DLD1 (cell line): ENCODE results near the gene ACY1.

Source experiments
- in situ Hi-C: cut with HindIII; loops from 2 replicates; pipeline ENCODE4 v1.10.0; 2017; ENCODE audit warnings: low sequenced_read_pairs

ACY1 gene

GRCh38 chr3:51980253-51980652 lies 3.1 kb upstream of the ACY1 start:
- in situ Hi-C loops = no loop called here

GRCh38 chr3:51982352-51982837 lies 940 bp upstream of the ACY1 start:
- in situ Hi-C loops = no loop called here

- in situ Hi-C loops = no loop called here
Observed at GRCh38 chr3:51983578-51984268, 388 bp downstream of the ACY1 start.

DNA sequence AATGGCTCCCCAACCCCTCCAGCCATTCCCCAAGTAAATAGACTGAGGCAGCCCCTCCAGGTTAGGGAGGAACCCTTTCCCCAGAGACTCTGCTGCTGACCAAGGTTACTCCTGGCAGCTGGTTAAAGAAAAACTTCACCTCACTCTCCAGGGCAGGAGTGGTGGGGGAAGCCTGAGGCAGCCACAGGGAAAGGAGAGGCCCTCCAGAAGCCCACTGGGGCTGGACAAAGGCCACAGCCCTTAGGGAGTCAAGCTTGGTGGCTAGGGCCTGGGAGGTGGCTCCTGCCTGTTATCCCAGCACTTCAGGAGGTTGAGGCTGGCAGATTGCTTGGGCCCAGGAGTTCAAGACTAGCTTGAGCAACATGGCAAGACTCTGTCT lies 923 bp downstream of the ACY1 start:
- in situ Hi-C loops = no loop called here

DNA sequence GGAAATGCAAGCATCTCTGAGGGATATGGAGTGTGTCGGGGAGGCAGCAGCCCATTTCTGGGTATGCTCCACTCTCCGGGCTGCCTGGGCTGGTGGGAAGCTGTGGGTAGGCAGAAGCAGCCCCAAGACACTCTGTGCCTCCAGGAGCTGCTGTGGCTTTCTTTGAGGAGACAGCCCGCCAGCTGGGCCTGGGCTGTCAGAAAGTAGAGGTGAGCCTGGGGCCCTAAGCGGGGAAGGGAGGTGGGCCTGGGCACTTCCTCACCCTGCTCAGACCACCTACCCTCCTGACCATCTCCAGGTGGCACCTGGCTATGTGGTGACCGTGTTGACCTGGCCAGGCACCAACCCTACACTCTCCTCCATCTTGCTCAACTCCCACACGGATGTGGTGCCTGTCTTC lies 1.7 kb downstream of the ACY1 start:
- in situ Hi-C loops = no loop called here

GRCh38 chr3:51986010-51986947 lies 2.9 kb downstream of the ACY1 start:
- in situ Hi-C loops = no loop called here

GRCh38 chr3:51987568-51987967 lies 4.2 kb downstream of the ACY1 start:
- in situ Hi-C loops = no loop called here

GRCh38 chr3:51988286-51989146 lies 5.2 kb downstream of the ACY1 start:
- in situ Hi-C loops = no loop called here

GRCh38 chr3:51990501-51990971 lies 7.2 kb downstream of the ACY1 start:
- in situ Hi-C loops = loop anchor here (5.0 to 10.0 kb wide), 2 partner anchors 114 to 157 kb away; no protein-coding TSS in a partner anchor

DNA sequence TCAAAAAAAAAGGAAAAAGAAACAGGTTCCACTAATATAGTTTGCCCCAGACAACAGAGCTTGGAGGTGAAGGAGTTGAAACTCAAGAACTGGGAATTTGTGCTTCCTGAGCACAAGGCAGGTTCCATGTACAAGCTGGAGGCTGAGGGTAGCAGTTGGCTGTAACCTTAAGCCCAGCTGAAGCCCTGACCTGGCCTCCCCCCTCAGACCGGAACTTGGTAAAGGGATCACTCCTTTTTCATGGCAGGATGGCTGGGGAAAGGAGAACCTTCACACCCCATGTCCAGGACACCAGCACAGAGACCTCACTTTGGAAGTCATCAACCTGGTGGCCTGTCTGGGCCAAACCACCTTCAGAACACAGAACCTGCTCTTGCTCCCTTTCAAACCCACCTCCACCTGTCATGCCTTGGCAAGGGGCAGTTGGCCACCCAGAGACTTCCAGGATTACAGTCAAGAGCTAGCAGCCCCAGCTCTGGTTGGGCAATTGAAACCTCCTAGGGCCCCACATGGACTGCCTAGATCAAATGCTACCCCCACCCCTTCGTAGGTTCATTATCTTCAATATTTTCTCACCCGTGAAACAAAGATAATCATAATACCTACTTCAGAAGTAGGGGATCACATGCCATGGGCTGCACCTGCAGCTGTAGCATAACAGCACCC lies 8.8 kb downstream of the ACY1 start:
- in situ Hi-C loops = loop anchor here (5.0 to 10.0 kb wide), 2 partner anchors 113 to 155 kb away; no protein-coding TSS in a partner anchor

DNA sequence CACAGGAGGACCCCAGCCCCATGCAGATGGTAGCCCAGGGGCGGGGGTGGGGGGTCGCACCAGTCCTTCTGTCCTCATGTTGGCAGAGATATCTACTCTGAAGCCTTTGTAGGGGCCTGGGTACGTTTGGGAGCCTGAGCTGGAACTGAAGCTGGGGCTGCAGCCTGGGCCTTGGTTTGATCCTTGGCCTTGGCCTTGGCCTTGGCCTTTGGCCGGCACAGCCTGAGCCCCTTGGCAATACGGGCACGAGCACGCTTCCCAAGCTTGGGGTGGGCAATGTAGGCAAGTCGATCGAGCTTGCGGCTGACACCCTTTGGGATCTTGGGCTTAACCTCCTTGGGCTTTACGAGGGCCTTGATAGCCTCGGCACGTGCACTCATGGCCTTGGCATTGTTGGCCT lies 10.3 kb downstream of the ACY1 start:
- in situ Hi-C loops = loop anchor here (5.0 to 10.0 kb wide), 2 partner anchors 111 to 154 kb away; no protein-coding TSS in a partner anchor

DNA sequence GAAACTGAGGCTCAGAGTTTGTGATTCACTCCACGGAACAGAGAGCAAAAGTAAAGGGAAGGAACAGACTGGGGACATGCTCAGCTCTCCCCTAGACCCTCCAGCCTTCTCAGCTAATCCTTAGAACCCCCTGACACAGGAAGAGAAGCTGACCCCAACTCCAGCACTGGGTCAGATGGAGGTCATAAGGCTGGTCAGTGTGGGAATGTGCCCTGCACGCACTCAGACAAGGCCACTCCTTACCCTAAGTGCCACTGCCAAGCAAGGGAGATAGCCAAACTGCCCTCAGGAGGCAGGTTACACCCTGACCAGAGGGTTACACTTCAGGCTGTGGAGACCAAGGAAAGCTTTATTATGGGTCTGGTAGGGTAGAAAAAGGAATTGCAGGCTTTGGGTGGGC lies 11.2 kb downstream of the ACY1 start:
- in situ Hi-C loops = loop anchor here (5.0 to 10.0 kb wide), 2 partner anchors 110 to 153 kb away; no protein-coding TSS in a partner anchor

DNA sequence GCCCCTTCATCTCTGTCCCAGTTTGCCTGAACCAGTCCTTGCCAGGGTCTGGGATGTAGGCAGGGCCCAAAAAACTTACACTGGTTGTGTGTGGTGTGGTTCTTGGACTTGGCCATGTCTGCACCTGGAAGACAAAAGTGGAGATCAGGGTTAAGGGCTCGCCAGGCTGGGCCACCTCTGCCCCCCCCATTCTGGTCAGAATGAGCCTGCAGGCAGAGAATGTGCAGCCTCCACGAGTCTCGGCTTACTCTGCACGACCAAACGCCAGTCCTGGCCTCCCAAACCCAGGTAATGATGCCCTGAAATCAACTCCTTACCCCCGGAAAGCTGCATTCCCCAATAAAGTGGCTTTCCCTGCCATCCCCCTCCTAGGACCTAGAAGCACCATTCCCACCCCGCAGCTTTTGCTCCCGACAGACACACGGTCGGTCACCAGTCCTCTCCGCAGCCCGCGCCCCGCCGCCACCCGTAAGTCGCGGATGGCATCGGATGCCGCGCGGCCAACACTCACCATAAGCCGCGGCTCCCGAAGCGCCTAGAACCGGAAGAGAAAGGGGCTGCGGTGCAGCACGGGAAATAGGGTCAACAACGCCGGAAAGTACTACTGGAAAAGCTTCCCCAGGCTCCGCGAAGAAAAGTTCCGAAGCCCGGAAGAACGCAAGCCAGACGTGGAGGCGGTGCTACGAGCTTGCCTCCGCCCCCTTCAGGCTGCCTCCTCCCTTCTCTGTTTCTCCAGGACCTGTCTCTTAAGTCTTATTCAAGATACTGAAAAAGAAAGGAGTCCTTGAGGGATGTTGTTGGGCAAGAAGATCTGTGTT lies 12.2 kb downstream of the ACY1 start, which contains the start of gene RPL29:
Gene RPL29 (minus strand): TSS at position 550 of the 818 bp plus-strand sequence. CDS start 434 bp downstream, at position 116.
- in situ Hi-C loops = loop anchor here (10.0 kb wide), 1 partner anchor 109 kb away; no protein-coding TSS in a partner anchor

- in situ Hi-C loops = loop anchor here (10.0 kb wide), 1 partner anchor 108 kb away; no protein-coding TSS in a partner anchor
Observed at GRCh38 chr3:51997172-51997571, 13.8 kb downstream of the ACY1 start.

- in situ Hi-C loops = loop anchor here (10.0 kb wide), 1 partner anchor 107 kb away; no protein-coding TSS in a partner anchor
Observed at GRCh38 chr3:51997935-51998596, 14.7 kb downstream of the ACY1 start.

DNA sequence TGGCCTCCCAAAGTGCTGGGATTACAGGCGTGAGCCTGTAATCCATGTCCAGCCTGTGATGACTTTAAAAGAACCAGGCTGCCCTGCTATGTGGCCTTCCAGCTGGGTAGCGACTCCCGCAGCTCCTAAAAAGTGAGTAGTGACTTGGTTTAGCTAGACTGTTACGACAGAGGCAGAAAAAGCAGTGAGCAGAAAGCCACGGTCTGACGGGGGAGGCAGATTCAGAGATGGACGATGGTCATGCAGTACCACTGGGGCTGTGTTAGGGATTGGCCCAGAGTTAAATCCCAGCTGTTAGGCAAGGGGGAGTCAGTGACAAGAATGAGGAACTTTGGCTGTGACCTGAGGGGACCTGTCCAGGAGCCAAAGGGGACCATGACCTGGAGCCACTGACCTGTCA lies 15.4 kb downstream of the ACY1 start:
- in situ Hi-C loops = loop anchor here (10.0 kb wide), 1 partner anchor 106 kb away; no protein-coding TSS in a partner anchor

DNA sequence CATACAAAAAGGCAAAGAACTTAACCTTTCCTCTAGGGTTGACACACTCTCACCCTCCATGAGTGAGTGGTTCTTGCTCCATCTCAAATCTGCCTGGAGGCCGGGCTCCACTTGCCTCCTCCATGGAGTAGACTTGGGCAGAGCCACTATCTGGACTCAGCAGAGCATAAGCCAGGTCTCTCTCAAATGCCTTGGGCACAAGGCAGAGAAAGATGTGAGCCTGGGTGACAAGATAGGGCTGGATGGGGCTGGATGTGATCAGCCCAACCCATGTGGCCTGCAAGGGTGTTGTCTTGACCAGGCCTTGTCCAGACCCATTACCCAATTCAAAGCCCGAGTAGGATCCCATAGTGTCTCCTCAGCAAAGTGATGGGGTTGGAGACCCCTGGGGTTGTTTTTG lies 16.5 kb downstream of the ACY1 start:
- in situ Hi-C loops = loop anchor here (10.0 kb wide), 1 partner anchor 105 kb away; no protein-coding TSS in a partner anchor

- in situ Hi-C loops = no loop called here
Observed at GRCh38 chr3:52001443-52001974, 18.2 kb downstream of the ACY1 start.
